GM19395 (cell line): ENCODE results near the gene ATRNL1.

Experiments used
- ATAC-seq: cut with Tn5 transposase; IDR thresholded peaks from one replicate; pipeline ENCODE4 v1.9.1; 2021; ENCODE audit warnings: mild to moderate bottlenecking, moderate library complexity; ENCODE audit not compliant: unreplicated experiment

ATRNL1 gene

GRCh38 chr10:115572740-115573455 lies 479.7 kb downstream of the ATRNL1 start:
- ATAC-seq, result no peak

GRCh38 chr10:115580239-115580638 lies 487.1 kb downstream of the ATRNL1 start:
- ATAC-seq, result no peak

- no peak for ATAC-seq
Measured at GRCh38 chr10:115593060-115593459, 499.9 kb downstream of the ATRNL1 start.

- no peak for ATAC-seq
Measured at GRCh38 chr10:115604627-115605026, 511.5 kb downstream of the ATRNL1 start.

- ATAC-seq, result no peak
Measured at GRCh38 chr10:115606086-115606485, 512.9 kb downstream of the ATRNL1 start.

GRCh38 chr10:115606741-115607140 lies 513.6 kb downstream of the ATRNL1 start:
- no peak for ATAC-seq

GRCh38 chr10:115624448-115624847 lies 531.3 kb downstream of the ATRNL1 start:
- no peak for ATAC-seq

- no peak for ATAC-seq
Measured at GRCh38 chr10:115628616-115629015, 535.5 kb downstream of the ATRNL1 start.

- ATAC-seq, result no peak
Measured at GRCh38 chr10:115638246-115638645, 545.1 kb downstream of the ATRNL1 start.

GRCh38 chr10:115649217-115649616 lies 556.1 kb downstream of the ATRNL1 start:
- no peak for ATAC-seq

- ATAC-seq, result no peak
Measured at GRCh38 chr10:115653473-115653872, 560.3 kb downstream of the ATRNL1 start.

GRCh38 chr10:115654961-115655360 lies 561.8 kb downstream of the ATRNL1 start:
- no peak for ATAC-seq

- ATAC-seq, result no peak
Measured at GRCh38 chr10:115657161-115657860, 564.1 kb downstream of the ATRNL1 start.

GRCh38 chr10:115659616-115660015 lies 566.5 kb downstream of the ATRNL1 start:
- ATAC-seq, result no peak

GRCh38 chr10:115660391-115660790 lies 567.2 kb downstream of the ATRNL1 start:
- ATAC-seq, result no peak

- no peak for ATAC-seq
Measured at GRCh38 chr10:115662422-115662821, 569.3 kb downstream of the ATRNL1 start.

GRCh38 chr10:115665549-115665948 lies 572.4 kb downstream of the ATRNL1 start:
- no peak for ATAC-seq

- ATAC-seq, result no peak
Measured at GRCh38 chr10:115674496-115674895, 581.3 kb downstream of the ATRNL1 start.

GRCh38 chr10:115696747-115697146 lies 603.6 kb downstream of the ATRNL1 start:
- ATAC-seq, result no peak

GRCh38 chr10:115706026-115706425 lies 612.9 kb downstream of the ATRNL1 start:
- no peak for ATAC-seq

- ATAC-seq, result no peak
Measured at GRCh38 chr10:115706488-115707076, 613.4 kb downstream of the ATRNL1 start.

- no peak for ATAC-seq
Measured at GRCh38 chr10:115710136-115710535, 617.0 kb downstream of the ATRNL1 start.
